HG02981 (cell line): ENCODE data around the gene B4GALNT4.
"Not testable (repeated sequence)": the region's sequence is repeated elsewhere in the genome, so short reads cannot be mapped to it uniquely, and the experiment has no call there.

ENCODE experiments used
- ATAC-seq: cut with Tn5 transposase; IDR thresholded peaks from one replicate; pipeline ENCODE4 v1.9.1; 2021; ENCODE audit warnings: mild to moderate bottlenecking, moderate library complexity; ENCODE audit not compliant: unreplicated experiment

B4GALNT4 gene

GRCh38 chr11:373716-374551, 4.6 kb downstream of the B4GALNT4 start:
- ATAC-seq, result no peak

DNA sequence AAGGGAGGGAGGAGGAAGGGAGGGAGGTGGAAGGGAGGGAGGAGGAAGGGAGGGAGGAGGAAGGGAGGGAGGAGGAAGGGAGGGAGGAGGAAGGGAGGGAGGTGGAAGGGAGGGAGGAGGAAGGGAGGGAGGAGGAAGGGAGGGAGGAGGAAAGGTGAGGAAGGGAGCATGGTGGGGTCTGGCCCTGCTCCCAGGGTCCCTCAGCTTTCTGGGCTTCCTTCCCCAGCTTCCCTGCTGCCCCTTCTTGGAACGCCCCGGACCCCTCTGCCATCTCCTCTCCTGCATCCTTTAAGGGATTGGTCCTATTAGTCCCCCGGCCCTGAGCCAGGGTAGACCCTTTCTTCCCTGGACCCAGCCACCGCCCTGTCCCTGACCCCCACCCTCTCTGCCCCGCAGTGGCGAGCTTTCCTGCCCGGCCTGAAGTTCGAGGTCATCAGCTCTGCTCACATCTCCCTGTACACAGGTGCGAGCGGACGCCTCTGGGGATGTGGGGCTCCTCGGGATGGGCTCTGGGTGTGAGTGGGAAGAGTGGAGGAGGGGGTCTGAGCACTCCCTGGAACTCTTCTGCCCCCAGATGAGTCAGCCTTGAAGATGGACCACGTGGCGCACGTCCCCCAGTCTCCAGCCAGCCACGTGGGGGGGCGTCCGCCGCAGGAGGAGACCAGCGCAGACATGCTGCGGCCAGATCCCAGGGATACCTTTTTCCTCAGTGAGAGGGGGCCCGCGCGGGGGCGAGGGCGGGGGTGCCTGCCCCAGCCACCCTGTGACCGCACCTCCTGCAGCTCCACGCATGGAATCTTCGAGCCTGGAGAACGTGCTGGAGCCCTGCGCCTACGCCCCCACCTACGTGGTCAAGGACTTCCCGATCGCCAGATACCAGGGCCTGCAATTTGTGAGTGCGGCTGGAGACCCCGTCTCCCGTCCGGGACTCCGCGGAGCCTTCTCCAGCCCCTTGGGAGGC, 6.0 kb downstream of the B4GALNT4 start:
- no peak for ATAC-seq

DNA sequence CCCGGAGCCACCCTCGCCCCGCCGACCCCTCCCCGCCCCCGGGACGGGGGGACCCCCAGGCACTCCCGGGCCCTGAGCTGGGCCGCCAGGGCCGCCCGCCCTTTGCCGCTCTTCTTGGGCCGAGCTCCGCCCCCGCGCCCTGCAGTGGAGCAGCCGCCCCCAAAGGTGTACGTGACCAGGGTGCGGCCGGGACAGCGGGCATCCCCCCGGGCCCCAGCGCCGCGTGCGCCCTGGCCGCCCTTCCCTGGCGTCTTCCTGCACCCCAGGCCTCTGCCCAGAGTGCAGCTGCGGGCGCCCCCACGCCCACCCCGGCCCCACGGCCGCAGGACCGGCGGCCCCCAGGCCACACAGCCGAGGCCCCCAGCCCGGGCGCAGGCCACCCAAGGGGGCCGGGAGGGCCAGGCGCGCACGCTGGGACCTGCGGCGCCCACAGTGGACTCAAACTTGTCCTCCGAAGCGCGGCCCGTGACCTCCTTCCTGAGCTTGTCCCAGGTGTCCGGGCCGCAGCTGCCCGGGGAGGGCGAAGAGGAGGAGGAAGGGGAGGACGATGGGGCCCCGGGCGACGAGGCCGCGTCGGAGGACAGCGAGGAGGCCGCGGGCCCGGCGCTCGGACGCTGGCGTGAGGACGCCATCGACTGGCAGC, 7.4 kb downstream of the B4GALNT4 start:
- no peak for ATAC-seq

DNA sequence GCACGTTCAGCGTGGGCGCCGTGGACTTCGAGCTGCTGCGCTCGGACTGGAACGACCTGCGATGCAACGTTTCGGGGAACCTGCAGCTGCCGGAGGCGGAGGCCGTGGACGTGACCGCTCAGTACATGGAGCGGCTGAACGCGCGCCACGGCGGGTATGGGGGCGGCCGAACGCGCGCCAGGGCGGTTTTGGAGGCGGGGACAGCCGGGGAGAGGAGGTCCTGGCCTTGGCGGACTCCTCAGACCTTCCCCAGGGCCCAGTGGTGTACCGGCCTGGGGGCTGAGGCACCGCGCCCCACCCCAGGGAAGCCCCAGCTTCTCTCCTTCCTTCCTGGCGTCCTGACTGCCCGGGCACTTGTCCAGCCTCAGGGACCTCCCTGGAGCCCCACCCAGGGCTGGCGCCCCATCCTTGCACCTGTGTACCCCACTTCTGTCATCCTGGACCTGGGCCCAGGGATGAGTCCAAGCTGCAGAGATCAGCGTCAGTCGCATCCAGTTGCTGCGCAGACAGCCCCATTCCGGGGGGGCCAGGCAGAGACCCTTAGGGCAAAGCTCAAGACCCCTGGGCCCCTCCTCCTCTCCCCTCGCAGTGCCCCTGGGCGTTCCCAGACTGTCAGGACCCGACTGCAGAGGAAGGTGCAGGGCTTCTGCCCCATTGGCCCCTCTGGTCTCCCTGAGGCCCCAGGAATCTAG, 8.0 kb downstream of the B4GALNT4 start:
- no peak for ATAC-seq

GRCh38 chr11:377883-378500, 8.7 kb downstream of the B4GALNT4 start:
- no peak for ATAC-seq

DNA sequence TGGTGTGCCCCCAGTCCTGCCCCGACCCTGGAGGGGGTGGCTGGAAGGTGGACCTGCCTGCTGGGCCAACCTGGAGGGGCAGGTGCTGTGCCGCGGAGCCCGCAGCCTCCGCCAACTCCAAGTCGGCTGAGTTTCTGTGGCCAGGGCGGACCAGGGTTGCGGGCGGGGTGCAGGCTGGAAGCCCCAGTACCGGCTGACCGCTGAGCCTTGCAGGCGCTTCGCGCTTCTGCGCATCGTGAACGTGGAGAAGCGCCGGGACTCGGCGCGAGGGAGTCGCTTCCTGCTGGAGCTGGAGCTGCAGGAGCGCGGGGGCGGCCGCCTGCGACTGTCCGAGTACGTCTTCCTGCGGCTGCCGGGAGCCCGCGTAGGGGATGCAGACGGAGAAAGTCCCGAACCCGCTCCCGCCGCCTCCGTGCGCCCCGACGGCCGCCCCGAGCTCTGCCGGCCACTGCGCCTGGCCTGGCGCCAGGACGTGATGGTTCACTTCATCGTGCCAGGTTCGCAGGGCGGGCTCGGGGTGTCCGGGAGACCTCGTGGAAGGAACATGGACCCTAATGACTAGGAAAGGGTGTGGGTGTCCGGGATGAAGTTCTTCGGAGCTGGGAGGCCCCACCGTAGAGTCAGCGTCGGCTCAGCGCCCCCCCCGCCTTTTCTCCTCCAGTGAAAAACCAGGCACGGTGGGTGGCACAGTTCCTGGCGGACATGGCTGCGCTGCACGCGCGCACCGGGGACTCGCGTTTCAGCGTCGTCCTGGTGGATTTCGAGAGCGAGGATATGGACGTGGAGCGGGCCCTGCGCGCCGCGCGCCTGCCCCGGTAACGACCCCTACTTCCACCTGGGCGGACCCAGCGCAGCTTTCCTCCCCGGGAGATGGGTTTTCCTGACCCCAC, 10.2 kb downstream of the B4GALNT4 start:
- ATAC-seq, result no peak

DNA sequence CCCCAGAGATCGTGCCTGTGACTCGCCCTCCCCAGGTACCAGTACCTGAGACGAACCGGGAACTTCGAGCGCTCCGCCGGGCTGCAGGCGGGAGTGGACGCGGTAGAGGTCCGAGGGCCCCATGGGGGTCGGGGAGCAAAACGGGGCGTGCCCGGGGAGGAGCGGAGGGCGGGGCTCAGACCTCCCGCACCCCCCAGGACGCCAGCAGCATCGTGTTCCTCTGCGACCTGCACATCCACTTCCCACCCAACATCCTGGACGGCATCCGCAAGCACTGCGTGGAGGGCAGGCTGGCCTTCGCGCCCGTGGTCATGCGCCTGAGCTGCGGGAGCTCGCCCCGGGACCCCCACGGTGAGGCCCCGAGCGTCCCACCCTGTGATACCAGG, 10.8 kb downstream of the B4GALNT4 start:
- ATAC-seq, result no peak

GRCh38 chr11:380491-380890, 11.2 kb downstream of the B4GALNT4 start:
- ATAC-seq, result no peak

GRCh38 chr11:380996-381395, 11.7 kb downstream of the B4GALNT4 start:
- ATAC-seq, result no peak

DNA sequence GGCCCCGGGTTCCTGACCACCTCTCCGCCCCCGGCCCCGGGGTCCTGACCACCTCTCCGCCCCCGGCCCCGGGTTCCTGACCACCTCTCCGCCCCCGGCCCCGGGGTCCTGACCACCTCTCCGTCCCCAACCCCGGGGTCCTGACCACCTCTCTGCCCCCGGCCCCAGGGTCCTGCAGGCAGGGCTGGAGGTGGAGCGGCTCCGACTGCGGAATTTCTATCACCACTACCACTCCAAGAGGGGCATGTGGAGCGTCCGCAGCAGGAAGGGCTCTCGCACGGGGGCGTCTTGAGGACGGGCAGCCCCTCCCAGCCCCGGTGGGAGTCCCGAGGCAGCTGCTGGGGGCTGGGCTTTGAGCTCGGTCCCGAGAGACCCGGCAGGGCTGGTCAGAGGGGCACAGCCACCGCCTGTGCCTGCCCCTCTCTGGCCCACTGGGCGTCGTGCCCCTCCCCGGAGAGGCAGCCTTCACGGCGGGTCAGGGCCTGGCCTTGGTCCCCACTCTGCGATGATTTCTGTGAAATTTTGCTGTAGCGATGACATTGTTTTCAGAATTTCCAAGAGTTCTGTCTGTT, 12.3 kb downstream of the B4GALNT4 start:
- ATAC-seq, result no peak

- no peak for ATAC-seq
These were observed 12.9 kb downstream of the B4GALNT4 start for GRCh38 chr11:382081-382629.

GRCh38 chr11:383431-383830, 14.1 kb downstream of the B4GALNT4 start:
- ATAC-seq, result no peak

DNA sequence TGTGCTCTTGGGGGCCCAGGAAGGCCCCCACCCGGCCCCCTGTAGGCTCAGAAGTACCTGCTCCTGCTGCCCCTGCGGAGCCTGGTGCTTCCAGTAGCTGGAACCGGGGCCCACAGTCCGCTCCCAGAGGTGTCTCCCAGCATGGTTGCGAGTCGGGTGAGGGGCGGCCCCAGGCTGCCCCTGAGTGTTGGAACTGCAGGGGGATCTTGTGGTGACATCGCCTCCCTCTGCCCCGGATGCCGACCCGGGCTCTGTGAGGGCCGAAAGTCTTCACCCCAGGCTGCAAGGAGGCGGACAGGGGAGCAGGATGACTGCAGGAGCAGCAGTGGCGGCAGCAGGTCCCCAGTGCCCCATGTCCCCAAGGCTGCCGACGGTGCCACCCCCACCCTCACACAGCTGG, 15.2 kb downstream of the B4GALNT4 start:
- no peak for ATAC-seq

DNA sequence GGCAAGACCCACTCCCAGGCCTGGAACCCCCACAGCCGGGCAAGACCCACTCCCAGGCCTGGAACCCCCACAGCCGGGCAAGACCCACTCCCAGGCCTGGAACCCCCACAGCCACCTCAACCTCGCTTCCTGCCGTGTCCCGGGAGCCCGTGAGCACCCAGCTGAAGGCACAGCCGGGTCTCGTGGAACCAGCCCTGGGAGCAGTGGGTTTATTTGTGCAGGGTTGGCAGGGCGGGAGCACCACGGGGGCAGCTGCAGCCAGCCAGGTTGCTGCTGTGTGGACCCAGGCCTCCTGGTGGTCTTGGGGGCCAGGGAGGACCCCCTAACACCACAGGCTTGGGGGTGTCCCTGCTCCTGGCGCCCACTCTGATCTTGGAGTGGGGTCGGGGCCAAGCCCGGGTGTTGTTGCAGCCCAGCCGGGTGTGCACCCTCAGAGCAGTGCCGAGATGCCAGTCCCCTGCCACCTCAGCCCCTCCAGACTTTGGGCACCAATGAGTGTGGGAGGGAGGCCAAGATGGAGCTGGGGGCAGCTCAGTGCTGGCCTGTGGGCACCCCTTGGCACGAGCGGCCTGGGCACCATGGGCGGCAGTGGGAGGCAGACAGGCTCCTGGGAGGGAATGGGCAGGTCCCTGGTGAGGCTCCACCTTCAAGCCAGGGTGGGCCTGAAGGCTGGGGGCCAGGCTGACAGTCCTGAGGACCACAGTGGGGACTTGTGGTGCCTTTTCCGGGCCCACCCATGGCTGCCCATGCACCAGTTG, 16.5 kb downstream of the B4GALNT4 start:
- ATAC-seq, result no peak

GRCh38 chr11:386483-386882, 17.2 kb downstream of the B4GALNT4 start:
- no peak for ATAC-seq

DNA sequence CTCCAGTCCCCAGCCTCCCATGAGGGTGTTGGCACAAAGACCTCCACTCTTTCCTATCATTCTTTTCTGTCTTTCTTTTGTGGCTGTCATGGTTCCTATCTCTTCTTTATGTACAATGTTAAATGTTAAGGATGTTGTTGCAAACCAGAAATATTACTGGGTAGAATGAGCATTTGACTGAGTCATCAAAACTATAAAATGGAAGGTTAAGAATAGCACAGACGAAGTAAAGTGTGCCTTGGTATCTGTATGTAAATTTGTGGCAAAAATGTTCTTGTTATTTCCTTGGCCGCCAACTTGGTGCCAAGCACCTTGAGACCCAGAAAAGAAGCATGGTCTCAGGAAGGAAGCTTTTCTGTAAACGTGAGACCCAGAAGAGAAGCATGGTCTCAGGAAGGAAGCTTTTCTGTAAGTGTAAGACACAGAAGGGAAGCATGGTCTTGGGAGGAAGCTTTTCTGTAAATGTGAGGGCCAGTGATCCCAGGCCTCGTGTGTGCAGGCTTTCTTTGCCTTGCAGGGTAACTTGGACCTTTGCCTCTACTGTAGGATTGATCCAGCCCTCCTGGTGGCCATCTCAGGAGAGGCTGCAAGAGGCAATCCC, 18.0 kb downstream of the B4GALNT4 start:
- ATAC-seq, result no peak

DNA sequence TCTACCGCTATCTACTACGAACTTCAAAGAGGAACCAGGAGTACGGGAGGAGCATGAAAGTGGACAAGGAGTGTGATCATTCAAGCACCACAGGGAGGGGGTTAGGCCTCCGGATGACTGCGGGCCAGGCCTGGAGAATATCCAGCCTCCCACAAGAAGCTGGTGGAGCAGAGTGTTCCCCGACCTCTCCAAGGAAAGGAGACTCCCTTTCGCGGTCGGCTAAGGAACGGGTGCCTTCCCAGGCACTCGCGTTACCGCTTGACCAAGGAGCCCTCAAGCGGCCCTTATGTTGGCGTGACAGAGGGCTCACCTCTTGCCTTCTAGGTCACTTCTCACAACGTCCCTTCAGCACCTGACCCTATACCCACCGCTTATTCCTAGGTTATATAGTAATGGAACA, 20.1 kb downstream of the B4GALNT4 start:
- ATAC-seq, result not testable (repeated sequence)

DNA sequence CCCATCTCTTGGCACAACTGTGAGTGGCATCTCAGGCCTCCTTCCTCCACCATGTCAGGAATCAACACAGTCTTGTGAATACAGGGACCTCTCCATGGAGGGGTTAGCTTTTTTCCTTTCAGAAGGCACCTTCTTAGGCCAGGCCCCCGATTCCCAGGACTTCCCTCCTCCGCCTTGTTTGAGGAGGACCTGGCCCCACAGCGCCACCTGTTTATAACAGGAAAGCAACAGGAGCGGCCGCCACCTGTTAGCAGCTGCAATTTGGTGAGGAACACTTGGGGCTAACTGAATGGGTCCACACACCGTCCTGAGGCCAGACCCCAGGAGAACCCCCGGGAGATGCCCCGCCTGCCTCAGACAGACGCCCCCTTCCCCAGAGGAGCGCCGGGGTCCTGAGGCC, 20.9 kb downstream of the B4GALNT4 start:
- ATAC-seq, result no peak
